Skeletal muscle tissue (tissue), 4 donors: ENCODE data around the gene UBALD2. TPM values are rescaled to one million over a fixed set of nuclear protein-coding genes. Genes with fewer than 3 reads are reported as not detected.

Experiments used
- H3K27ac ChIP-seq: one replicate; pipeline ENCODE4 v1.7.0; 2013; ENCODE audit warnings: mild to moderate bottlenecking, low read depth, low read length, inconsistent platforms
- H3K27me3 ChIP-seq, 3 donors: one replicate each; pipeline ENCODE4 v1.7.0; 2013; ENCODE audit warnings: low read length in 3 of 3; ENCODE audit not compliant: control insufficient read depth in 3 of 3, insufficient read depth in 3 of 3
- H3K36me3 ChIP-seq, 3 donors: one replicate each; pipeline ENCODE4 v1.7.0; 2013; ENCODE audit warnings: low read length in 3 of 3; ENCODE audit not compliant: control insufficient read depth in 3 of 3, insufficient read depth in 3 of 3
- H3K4me1 ChIP-seq, 3 donors: one replicate each; pipeline ENCODE4 v1.7.0; 2013; ENCODE audit warnings: low read length in 3 of 3, mild to moderate bottlenecking in 3 of 3; ENCODE audit not compliant: control insufficient read depth in 3 of 3, insufficient read depth in 3 of 3
- H3K4me3 ChIP-seq, 3 donors: one replicate each; pipeline ENCODE4 v1.7.0; 2013; ENCODE audit warnings: low read length in 3 of 3
- H3K9ac ChIP-seq, 3 donors: one replicate each; pipeline ENCODE4 v1.7.0; 2013; ENCODE audit warnings: low read length in 3 of 3, mild to moderate bottlenecking in 3 of 3, moderate library complexity in 2 of 3, low read depth in 1 of 3
- H3K9me3 ChIP-seq, 3 donors: one replicate each; pipeline ENCODE4 v1.7.0; 2013; ENCODE audit warnings: low read length in 3 of 3; ENCODE audit not compliant: control insufficient read depth in 3 of 3
- total RNA-seq: library from RNA; depleted of rRNA; stranded (reverse); fragments of >200 nt; gene quantifications from one replicate; pipeline ENCODE4 v1.2.3, GENCODE V29; 2014
- donor health status: Osteomylitis.

UBALD2 gene
- total RNA-seq, 1 donor from 2014 or later = 2.6 TPM

DNA sequence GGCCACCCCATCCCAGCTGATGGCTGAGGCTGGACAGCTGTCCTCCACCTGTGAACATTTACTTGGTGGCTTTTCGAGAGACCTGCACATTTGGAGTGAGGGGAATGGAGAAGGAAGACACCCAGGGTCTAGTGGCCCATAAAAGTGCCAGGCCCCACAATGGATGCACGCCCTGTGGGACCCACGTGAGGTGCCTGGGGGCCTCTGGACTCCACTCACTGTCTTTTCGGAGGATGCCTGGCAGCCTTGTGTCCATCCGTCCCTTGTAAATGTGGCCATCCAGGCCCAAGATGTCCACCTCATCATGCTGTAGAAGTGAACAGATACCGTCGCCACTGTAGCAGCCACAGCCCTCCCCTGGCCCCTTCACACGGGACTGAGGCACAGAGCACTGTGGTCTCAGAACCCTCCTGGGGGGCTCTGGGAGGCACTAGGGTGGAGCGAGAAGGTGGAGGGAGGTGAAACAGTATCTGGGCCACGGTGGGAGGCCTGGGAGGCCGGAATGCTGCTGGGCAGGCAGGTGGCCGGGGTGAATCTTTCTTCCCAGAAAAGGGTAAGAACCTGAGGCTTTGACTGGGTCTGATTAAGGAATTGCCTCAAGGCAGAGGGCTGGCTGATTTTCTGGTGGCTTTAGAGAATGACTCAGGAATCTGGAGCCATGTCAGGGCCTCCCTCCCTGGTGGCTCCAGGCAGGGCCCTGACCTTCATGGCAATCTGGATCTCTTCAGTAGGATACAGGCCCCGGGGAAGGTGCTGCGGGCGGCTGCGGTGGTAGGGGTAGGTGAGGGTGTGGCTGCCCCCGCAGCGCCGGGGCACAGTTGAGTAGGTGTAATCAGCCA, 11.5 kb downstream of the UBALD2 start:
- H3K4me3 ChIP-seq = no peak overlapping the region
- peaks cover 26 to 44% (median 36%) of the 10 kb centered on the region in 3 donors for H3K4me1 ChIP-seq
- no peaks in the 10 kb centered on the region for H3K27me3 ChIP-seq
- no peak overlapping the region for H3K27ac ChIP-seq
- H3K36me3 ChIP-seq = peaks cover 0 to 3% (median under 1%) of the 10 kb centered on the region in 3 donors
- H3K9ac ChIP-seq = no peak overlapping the region
- no peaks in the 10 kb centered on the region for H3K9me3 ChIP-seq

DNA sequence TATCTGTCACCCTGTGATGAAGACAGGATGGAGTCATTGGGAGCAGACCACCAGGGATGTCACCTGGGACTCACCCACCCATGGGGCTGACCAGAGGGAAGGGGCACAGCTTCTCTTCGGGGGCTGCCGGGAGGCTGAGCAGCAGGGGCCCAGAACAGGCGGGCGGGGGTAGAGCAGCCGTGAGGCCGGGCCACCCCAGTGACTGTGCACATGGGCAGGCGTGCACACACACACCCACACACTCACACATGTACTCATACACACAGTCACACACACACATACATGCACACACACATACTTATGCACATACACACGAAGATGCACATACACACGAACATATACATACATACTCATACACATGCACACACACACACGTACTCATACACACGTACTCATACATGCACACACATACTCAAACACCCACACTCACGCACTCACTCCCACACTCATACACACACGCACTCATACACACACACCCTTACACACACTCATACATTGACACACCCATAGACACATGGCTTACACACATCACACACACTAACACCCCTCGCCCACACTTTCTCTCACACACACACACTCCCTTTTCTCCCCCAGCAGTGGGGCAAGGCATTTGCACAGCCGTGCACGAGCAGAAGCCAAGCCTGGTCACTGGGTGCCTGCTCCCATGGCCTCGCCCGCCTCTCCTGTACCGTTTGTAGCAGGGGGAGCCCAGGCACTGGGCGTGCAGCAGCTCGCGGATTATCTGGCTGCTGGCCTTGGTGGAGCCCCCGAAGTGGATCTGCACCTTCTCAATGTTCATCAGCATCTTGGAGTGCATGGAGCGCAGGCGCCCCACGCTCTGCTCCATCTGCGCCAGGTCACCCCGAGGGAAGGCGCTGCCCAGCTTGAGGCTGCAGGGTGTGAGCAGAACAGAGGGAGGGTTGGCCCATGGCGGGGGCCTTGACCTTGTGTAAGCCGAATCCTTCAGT, 12.4 kb downstream of the UBALD2 start:
- no peaks in the 10 kb centered on the region for H3K9me3 ChIP-seq
- H3K9ac ChIP-seq = no peak overlapping the region
- peaks cover 27 to 41% (median 33%) of the 10 kb centered on the region in 3 donors for H3K4me1 ChIP-seq
- no peaks in the 10 kb centered on the region for H3K27me3 ChIP-seq
- peaks cover 0 to 3% (median 2%) of the 10 kb centered on the region in 3 donors for H3K36me3 ChIP-seq
- H3K27ac ChIP-seq = no peak overlapping the region
- H3K4me3 ChIP-seq = no peak overlapping the region

DNA sequence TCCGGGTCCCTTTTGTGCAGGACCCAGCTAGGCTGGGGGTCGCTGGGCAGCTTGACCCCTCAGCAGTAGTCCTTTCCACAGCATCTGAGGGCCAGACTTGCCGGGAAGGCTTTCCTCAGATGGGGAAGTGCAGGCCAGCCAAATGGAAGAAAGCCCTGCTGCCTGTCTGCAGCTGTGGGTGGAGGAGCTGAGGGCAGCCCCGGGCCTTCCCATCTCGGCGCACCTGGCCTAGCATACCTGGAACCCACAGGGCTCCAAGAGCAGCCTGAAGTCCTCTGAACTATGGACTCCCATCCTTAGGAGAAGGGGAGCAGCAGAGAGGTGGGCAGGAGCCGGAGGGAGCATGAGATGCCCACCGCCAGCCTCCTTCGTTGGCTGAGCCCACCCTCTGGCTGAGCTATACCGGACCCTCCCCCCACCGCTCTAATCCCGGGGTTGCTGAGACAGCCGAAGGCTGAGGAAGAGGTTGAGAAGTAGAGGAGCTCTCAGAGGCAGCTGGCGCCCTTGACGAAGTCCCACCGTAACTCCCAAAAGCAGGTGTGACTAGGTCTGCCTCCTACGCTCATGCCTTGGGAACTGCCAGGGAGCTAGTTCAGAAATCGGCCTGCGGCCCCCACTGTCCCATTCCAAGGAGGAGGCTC, 13.2 kb downstream of the UBALD2 start:
- peaks cover 0 to 3% (median 2%) of the 10 kb centered on the region in 3 donors for H3K36me3 ChIP-seq
- peaks cover 25 to 35% (median 27%) of the 10 kb centered on the region in 3 donors for H3K4me1 ChIP-seq
- no peaks in the 10 kb centered on the region for H3K27me3 ChIP-seq
- no peaks in the 10 kb centered on the region for H3K9me3 ChIP-seq
- H3K4me3 ChIP-seq = no peak overlapping the region
- peak overlapping the region in 1 of 3 donors; percentile 33 for H3K9ac ChIP-seq
- H3K27ac ChIP-seq = no peak overlapping the region

DNA sequence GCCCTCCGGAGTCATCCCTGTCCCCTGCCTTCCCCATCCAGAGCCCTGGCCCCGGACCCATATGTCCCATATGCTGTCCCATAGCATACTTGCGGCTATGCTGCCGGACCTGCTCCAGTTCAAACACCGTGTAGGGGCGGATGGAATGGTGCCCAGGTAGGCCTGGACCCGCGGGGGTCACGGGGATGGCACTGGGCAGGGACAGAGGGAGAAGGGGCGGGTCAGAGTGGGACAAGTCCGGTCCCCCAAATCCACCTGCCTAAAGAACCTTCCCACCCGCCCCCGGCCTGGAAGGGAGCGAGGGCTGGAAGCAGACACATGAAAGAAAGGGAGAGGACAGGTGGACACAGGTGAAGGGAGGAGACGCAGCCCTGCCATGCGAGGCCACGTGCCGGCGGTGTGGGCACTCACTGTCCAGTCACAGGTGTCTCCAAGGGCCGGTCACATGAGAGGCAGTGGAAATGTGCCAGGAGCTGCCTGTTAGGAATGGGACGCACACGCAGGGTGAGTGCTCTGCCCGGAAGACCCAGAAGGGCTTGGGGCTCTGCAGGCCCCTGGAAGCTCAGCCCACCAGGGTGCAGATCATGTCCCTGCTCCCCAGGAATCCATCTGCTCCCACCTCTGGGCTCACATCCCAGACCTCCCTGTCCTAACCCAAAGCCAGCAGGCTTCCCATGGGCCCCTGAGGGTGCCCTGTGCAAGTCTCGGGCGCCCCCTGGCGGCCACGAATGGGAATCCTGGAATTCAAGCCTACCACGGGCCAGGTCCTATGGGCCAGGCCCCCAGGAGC, 14.0 kb downstream of the UBALD2 start:
- Histone ChIP-seq H3K36me3 (peaks cover 0 to 3% (median 2%) of the 10 kb centered on the region in 3 donors), H3K27me3 (no peaks in the 10 kb centered on the region), H3K27ac (no peak overlapping the region), H3K9me3 (no peaks in the 10 kb centered on the region), H3K4me1 (peaks cover 25 to 33% (median 27%) of the 10 kb centered on the region in 3 donors), H3K4me3 (peak overlapping the region; percentile 1 to 63 (median 53)), H3K9ac (peak overlapping the region in 1 of 3 donors; percentile 64)

DNA sequence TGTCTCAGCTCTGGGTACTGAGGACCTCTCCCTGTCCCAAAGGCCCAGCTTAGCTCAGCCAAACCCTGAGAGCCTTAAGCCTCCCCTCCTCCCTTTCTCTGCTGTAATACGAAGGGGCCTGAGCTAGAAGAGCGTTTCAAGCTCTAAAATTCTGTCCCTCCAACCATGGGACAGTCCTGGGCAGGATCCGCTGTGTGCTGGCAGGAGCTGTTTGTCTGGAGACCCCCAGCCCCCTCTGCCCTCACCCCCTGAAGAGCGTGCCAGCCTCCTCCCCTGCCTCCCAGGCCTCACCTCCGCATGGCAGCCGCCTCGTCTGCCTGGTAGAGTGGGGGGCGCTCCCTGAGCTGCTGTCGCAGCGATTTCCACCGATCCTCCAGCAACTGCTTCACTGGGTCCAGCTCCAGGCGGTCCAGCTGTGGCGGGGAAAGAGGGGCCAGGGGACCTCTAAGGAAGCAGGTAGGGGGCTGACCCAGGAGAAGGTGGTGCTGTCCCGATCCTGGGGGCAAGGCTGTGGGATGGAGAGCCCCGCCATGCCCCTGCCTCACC, 14.7 kb downstream of the UBALD2 start:
- Histone ChIP-seq H3K36me3 (peaks cover 0 to 3% (median 2%) of the 10 kb centered on the region in 3 donors), H3K27me3 (no peaks in the 10 kb centered on the region), H3K4me1 (peaks cover 23 to 32% (median 27%) of the 10 kb centered on the region in 3 donors), H3K4me3 (no peak overlapping the region), H3K9me3 (no peaks in the 10 kb centered on the region), H3K9ac (peak overlapping the region in 1 of 3 donors; percentile 64), H3K27ac (no peak overlapping the region)

- no peak overlapping the region for H3K9ac ChIP-seq
- H3K36me3 ChIP-seq = peaks cover 0 to 3% (median 2%) of the 10 kb centered on the region in 3 donors
- H3K4me3 ChIP-seq = no peak overlapping the region
- no peaks in the 10 kb centered on the region for H3K9me3 ChIP-seq
- no peaks in the 10 kb centered on the region for H3K27me3 ChIP-seq
- no peak overlapping the region for H3K27ac ChIP-seq
- peaks cover 23 to 25% (median 23%) of the 10 kb centered on the region in 3 donors for H3K4me1 ChIP-seq
Observed at GRCh38 chr17:76280650-76281049, 15.5 kb downstream of the UBALD2 start.

GRCh38 chr17:76281573-76282371, 16.6 kb downstream of the UBALD2 start:
- H3K4me3 ChIP-seq = no peak overlapping the region
- peaks cover 0 to 3% (median 2%) of the 10 kb centered on the region in 3 donors for H3K36me3 ChIP-seq
- no peaks in the 10 kb centered on the region for H3K9me3 ChIP-seq
- no peaks in the 10 kb centered on the region for H3K27me3 ChIP-seq
- peaks cover 23 to 25% (median 23%) of the 10 kb centered on the region in 3 donors for H3K4me1 ChIP-seq
- peak overlapping the region in 1 of 3 donors; percentile 45 for H3K9ac ChIP-seq
- no peak overlapping the region for H3K27ac ChIP-seq

GRCh38 chr17:76292567-76292966, 27.4 kb downstream of the UBALD2 start:
- Histone ChIP-seq H3K4me3 (no peak overlapping the region), H3K4me1 (no peaks in the 10 kb centered on the region), H3K9ac (no peak overlapping the region), H3K27me3 (no peaks in the 10 kb centered on the region), H3K9me3 (no peaks in the 10 kb centered on the region), H3K36me3 (peaks cover 12 to 24% (median 19%) of the 10 kb centered on the region in 3 donors), H3K27ac (no peak overlapping the region)
